DMS114 treated with DMSO at 0.1 percent for 48 hours (cell line): ENCODE results near the gene VSIR.

ENCODE experiments used
- DNase-seq: peaks from one replicate; lab custom pipeline; 2025; ENCODE audit not compliant: unreplicated experiment; lab: John Stamatoyannopoulos, UW

VSIR gene

GRCh38 chr10:71749396-71749795 lies 23.9 kb downstream of the VSIR start:
- DNase-seq = no peak

- no peak for DNase-seq
These were observed 24.6 kb downstream of the VSIR start for GRCh38 chr10:71748671-71749191.

GRCh38 chr10:71747551-71748523 lies 25.5 kb downstream of the VSIR start:
- no peak for DNase-seq

- no peak for DNase-seq
These were observed 26.2 kb downstream of the VSIR start for GRCh38 chr10:71747039-71747531.

GRCh38 chr10:71746344-71747037 lies 26.8 kb downstream of the VSIR start:
- no peak for DNase-seq

- DNase-seq = no peak
These were observed 27.6 kb downstream of the VSIR start for GRCh38 chr10:71745664-71746250.

- no peak for DNase-seq
These were observed 28.2 kb downstream of the VSIR start for GRCh38 chr10:71744897-71745663.

GRCh38 chr10:71743866-71744265 lies 29.5 kb downstream of the VSIR start:
- DNase-seq = no peak

- DNase-seq = no peak
These were observed 30.1 kb downstream of the VSIR start for GRCh38 chr10:71743089-71743838.

- no peak for DNase-seq
These were observed 30.8 kb downstream of the VSIR start for GRCh38 chr10:71742301-71743088.

- no peak for DNase-seq
These were observed 31.6 kb downstream of the VSIR start for GRCh38 chr10:71741671-71742070.

- DNase-seq = no peak
These were observed 32.3 kb downstream of the VSIR start for GRCh38 chr10:71741029-71741428.

GRCh38 chr10:71740069-71740653 lies 33.2 kb downstream of the VSIR start:
- no peak for DNase-seq

GRCh38 chr10:71739358-71739900 lies 33.9 kb downstream of the VSIR start:
- no peak for DNase-seq

GRCh38 chr10:71737834-71738197 lies 35.5 kb downstream of the VSIR start:
- no peak for DNase-seq

GRCh38 chr10:71737001-71737833 lies 36.1 kb downstream of the VSIR start:
- DNase-seq = no peak

GRCh38 chr10:71736570-71736952 lies 36.8 kb downstream of the VSIR start:
- DNase-seq = no peak
